ENCODE measurements around the gene PWP2.
"Not testable (repeated sequence)": the region's sequence is repeated elsewhere in the genome, so short reads cannot be mapped to it uniquely, and the experiment has no call there.

Gene PWP2

GRCh38 chr21:44167527-44167926 is 60.3 kb downstream of the PWP2 start:
- not testable (repeated sequence) for DNase-seq

DNA sequence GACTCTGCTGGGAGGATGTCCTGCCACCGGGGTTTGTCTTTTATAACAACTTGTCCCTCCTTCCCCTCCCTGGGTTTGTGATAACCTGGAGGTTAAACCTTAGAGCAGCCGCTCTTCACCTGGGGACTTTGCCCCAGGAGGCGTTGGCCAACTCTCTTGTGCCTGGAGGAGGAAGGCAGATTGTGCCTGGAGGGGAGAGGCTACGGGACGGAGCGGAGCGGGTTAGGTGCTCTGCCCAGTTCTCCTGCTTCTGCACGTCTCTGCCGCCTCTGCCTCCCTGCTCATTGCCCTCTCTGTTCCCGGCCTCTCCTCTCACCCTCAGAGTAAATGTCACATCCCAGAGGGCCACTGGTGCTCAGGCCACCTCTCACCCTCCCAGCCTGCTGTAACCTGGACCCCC is 63.1 kb downstream of the PWP2 start:
- DNase-seq = not testable (repeated sequence)

DNA sequence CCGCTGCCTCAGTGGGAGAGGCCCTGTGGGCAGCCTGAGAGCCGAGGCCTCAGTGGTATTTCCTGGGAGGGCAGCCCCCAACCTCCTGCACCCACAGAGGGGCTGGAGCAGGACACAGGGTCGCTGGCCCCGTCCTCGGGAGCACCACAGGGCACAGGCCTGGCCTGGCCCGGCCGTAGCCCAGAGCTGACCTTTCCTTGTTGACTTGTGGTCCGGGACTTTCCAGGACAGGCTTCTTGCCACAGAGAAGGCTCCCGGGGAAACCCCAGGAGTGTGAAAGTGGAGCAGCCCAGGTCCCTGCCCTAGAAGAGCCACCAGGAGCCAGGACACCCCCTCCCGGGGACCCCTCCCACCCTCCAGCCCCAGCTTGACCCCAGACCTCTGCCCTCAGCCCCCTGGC is 63.7 kb downstream of the PWP2 start:
- not testable (repeated sequence) for DNase-seq

GRCh38 chr21:44171962-44172572 is 64.9 kb downstream of the PWP2 start:
- DNase-seq = not testable (repeated sequence)

GRCh38 chr21:44172741-44173140 is 65.5 kb downstream of the PWP2 start:
- DNase-seq = not testable (repeated sequence)

DNA sequence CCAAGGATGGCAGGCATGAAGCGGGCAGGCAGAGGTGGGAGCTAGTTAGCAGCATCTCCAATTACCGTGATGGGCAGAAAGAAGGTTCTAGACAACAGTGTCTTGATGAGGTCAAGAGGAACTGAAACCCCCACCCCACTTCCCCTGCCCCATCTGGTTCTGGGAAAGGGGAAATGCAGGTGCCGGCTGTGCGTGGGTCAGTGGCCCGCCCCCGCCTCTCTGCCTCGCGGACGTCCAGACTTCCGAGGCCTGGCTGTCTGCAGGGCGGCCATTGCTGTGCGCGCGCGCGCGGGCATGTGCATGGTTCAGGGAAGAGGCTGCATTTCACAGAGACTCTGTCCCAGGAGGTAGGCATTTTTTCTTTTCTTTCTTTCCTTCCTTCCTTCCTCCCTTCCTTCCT is 68.0 kb downstream of the PWP2 start:
- DNase-seq = not testable (repeated sequence)

GRCh38 chr21:44176127-44176526 is 68.9 kb downstream of the PWP2 start:
- not testable (repeated sequence) for DNase-seq
